Breast epithelium (tissue), 3 donors: ENCODE data around the gene GSK3A.
A peak's percentile ranks its signal among the peaks of the same experiment; 100 is the strongest.

Experiments
- CTCF ChIP-seq, 3 donors: fragments of 450-650 bp; IDR thresholded peaks; one replicate each; pipeline ENCODE4 v1.5.1; 2016 to 2017; ENCODE audit warnings: antibody characterized with exemption in 3 of 3, mild to moderate bottlenecking in 3 of 3, moderate library complexity in 3 of 3
- POLR2A ChIP-seq: fragments of 450-650 bp; IDR thresholded peaks from one replicate; pipeline ENCODE4 v1.6.1; 2016; ENCODE audit warnings: antibody characterized with exemption, mild to moderate bottlenecking, moderate library complexity

DNA sequence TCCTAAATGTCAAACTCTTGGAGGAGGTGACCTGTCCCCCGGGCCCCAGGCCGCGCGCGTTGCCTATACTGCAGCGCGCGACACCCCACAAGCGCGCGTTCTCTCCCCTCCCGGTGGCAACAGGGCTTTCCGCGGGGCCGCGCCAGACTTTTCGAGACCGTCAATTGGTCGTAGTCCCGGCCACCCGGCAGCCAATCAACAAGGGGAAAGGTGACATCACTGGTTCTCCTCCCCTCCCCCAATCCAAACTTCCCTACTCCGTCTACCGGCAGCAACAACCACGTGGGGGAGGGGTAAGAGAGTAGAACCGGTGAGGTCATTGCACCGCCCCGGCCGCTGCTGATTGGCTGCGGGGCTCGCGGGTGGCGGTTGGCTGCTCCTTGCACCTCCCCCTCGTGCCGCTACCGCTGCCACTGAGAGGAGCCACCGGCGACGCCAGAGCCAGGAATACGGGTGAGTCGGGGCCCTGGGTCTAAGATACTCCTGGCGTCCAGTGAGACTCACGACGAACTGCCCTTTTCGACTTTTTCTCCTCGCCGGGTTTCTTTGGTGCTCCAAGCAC is 25.8 kb upstream of the GSK3A start:
- TF ChIP-seq CTCF (IDR thresholded peaks at IDR 0.05) = peak; percentile 8 to 21 (median 17)
- peak; percentile 72 for TF ChIP-seq POLR2A
